ENCODE data around the gene KCNMA1.

- TF ChIP-seq CTCF (IDR thresholded peaks at IDR 0.05) = no peak
- TF ChIP-seq EP300 (IDR thresholded peaks at IDR 0.05) = no peak
- TF ChIP-seq POLR2AphosphoS5 (IDR thresholded peaks at IDR 0.05) = no peak
- no peak for TF ChIP-seq POLR2A (IDR thresholded peaks at IDR 0.05; ENCODE audit: low read depth)
Observed at GRCh38 chr10:77263700-77264099, 373.9 kb downstream of the KCNMA1 start.
